ENCODE results near the gene CCDC198. TPM values are rescaled to one million over a fixed set of nuclear protein-coding genes. Genes with fewer than 3 reads are reported as not detected.

Gene CCDC198
- polyA plus RNA-seq, result not detected

- Histone ChIP-seq H3K27me3 (ENCODE audit: control insufficient read depth in 1 of 2, insufficient read depth in 2 of 2, low read length in 2 of 2) (no peaks in the 10 kb centered on the region), H3K4me1 (ENCODE audit: control insufficient read depth in 2 of 2, insufficient read depth in 2 of 2, low read length in 1 of 2) (no peaks in the 10 kb centered on the region), H3K9me3 (ENCODE audit: control insufficient read depth in 2 of 2, insufficient read depth in 1 of 2, low read depth in 1 of 2, low read length in 1 of 2) (no peaks in the 10 kb centered on the region), H3K27ac (ENCODE audit: low read depth in 2 of 2, low read length in 1 of 2) (no peak within 1 kb of the TSS), H3K36me3 (ENCODE audit: control insufficient read depth in 2 of 2, insufficient read depth in 2 of 2, low read length in 1 of 2) (no peaks in the 10 kb centered on the region), H3K4me3 (ENCODE audit: low read depth in 1 of 2, low read length in 2 of 2) (no peak within 1 kb of the TSS)
- 26 to 54% methylated on average over 6 of the region's 6 CpGs for WGBS, 2 donors
Observed at GRCh38 chr14:57493467-57494181, at the start of gene CCDC198. Gene CCDC198, minus strand, starts transcription at chr14:57493857. Its CDS starts 142 bp downstream, at chr14:57493715.

- Histone ChIP-seq H3K27me3 (ENCODE audit: control insufficient read depth in 1 of 2, insufficient read depth in 2 of 2, low read length in 2 of 2) (peaks cover 0 to 2% of the 10 kb centered on the region in 2 donors), H3K27ac (ENCODE audit: low read depth in 2 of 2, low read length in 1 of 2) (no peak overlapping the region), H3K4me3 (ENCODE audit: low read depth in 1 of 2, low read length in 2 of 2) (no peak overlapping the region), H3K36me3 (ENCODE audit: control insufficient read depth in 2 of 2, insufficient read depth in 2 of 2, low read length in 1 of 2) (no peaks in the 10 kb centered on the region), H3K4me1 (ENCODE audit: control insufficient read depth in 2 of 2, insufficient read depth in 2 of 2, low read length in 1 of 2) (no peaks in the 10 kb centered on the region), H3K9me3 (ENCODE audit: control insufficient read depth in 2 of 2, insufficient read depth in 1 of 2, low read depth in 1 of 2, low read length in 1 of 2) (no peaks in the 10 kb centered on the region)
- WGBS, 2 donors, result 76 to 79% methylated on average over 1 of the region's 1 CpG
Observed at GRCh38 chr14:57533214-57533613, 39.6 kb upstream of the CCDC198 start.

GRCh38 chr14:57530571-57530970 lies 36.9 kb upstream of the CCDC198 start:
- Histone ChIP-seq H3K9me3 (ENCODE audit: control insufficient read depth in 2 of 2, insufficient read depth in 1 of 2, low read depth in 1 of 2, low read length in 1 of 2) (peaks cover 0 to 3% of the 10 kb centered on the region in 2 donors), H3K27ac (ENCODE audit: low read depth in 2 of 2, low read length in 1 of 2) (no peak overlapping the region), H3K4me3 (ENCODE audit: low read depth in 1 of 2, low read length in 2 of 2) (no peak overlapping the region), H3K36me3 (ENCODE audit: control insufficient read depth in 2 of 2, insufficient read depth in 2 of 2, low read length in 1 of 2) (no peaks in the 10 kb centered on the region), H3K4me1 (ENCODE audit: control insufficient read depth in 2 of 2, insufficient read depth in 2 of 2, low read length in 1 of 2) (no peaks in the 10 kb centered on the region), H3K27me3 (ENCODE audit: control insufficient read depth in 1 of 2, insufficient read depth in 2 of 2, low read length in 2 of 2) (peaks cover 0 to 2% of the 10 kb centered on the region in 2 donors)

GRCh38 chr14:57526942-57527341 lies 33.3 kb upstream of the CCDC198 start:
- H3K27ac ChIP-seq (ENCODE audit: low read depth in 2 of 2, low read length in 1 of 2), result no peak overlapping the region
- peaks cover 0 to 3% of the 10 kb centered on the region in 2 donors for H3K9me3 ChIP-seq (ENCODE audit: control insufficient read depth in 2 of 2, insufficient read depth in 1 of 2, low read depth in 1 of 2, low read length in 1 of 2)
- no peaks in the 10 kb centered on the region for H3K36me3 ChIP-seq (ENCODE audit: control insufficient read depth in 2 of 2, insufficient read depth in 2 of 2, low read length in 1 of 2)
- 53 to 58% methylated on average over 3 of the region's 3 CpGs for WGBS, 2 donors
- H3K4me3 ChIP-seq (ENCODE audit: low read depth in 1 of 2, low read length in 2 of 2), result no peak overlapping the region
- no peaks in the 10 kb centered on the region for H3K4me1 ChIP-seq (ENCODE audit: control insufficient read depth in 2 of 2, insufficient read depth in 2 of 2, low read length in 1 of 2)
- H3K27me3 ChIP-seq (ENCODE audit: control insufficient read depth in 1 of 2, insufficient read depth in 2 of 2, low read length in 2 of 2), result no peaks in the 10 kb centered on the region

GRCh38 chr14:57519043-57519442 lies 25.4 kb upstream of the CCDC198 start:
- no peaks in the 10 kb centered on the region for H3K4me1 ChIP-seq (ENCODE audit: control insufficient read depth in 2 of 2, insufficient read depth in 2 of 2, low read length in 1 of 2)
- no peak overlapping the region for H3K4me3 ChIP-seq (ENCODE audit: low read depth in 1 of 2, low read length in 2 of 2)
- no peaks in the 10 kb centered on the region for H3K27me3 ChIP-seq (ENCODE audit: control insufficient read depth in 1 of 2, insufficient read depth in 2 of 2, low read length in 2 of 2)
- H3K9me3 ChIP-seq (ENCODE audit: control insufficient read depth in 2 of 2, insufficient read depth in 1 of 2, low read depth in 1 of 2, low read length in 1 of 2), result peaks cover 0 to 3% of the 10 kb centered on the region in 2 donors
- H3K36me3 ChIP-seq (ENCODE audit: control insufficient read depth in 2 of 2, insufficient read depth in 2 of 2, low read length in 1 of 2), result no peaks in the 10 kb centered on the region
- no peak overlapping the region for H3K27ac ChIP-seq (ENCODE audit: low read depth in 2 of 2, low read length in 1 of 2)

- H3K27ac ChIP-seq (ENCODE audit: low read depth in 2 of 2, low read length in 1 of 2), result no peak overlapping the region
- H3K27me3 ChIP-seq (ENCODE audit: control insufficient read depth in 1 of 2, insufficient read depth in 2 of 2, low read length in 2 of 2), result no peaks in the 10 kb centered on the region
- H3K36me3 ChIP-seq (ENCODE audit: control insufficient read depth in 2 of 2, insufficient read depth in 2 of 2, low read length in 1 of 2), result no peaks in the 10 kb centered on the region
- no peak overlapping the region for H3K4me3 ChIP-seq (ENCODE audit: low read depth in 1 of 2, low read length in 2 of 2)
- 38 to 39% methylated on average over 3 of the region's 3 CpGs for WGBS, 2 donors
- no peaks in the 10 kb centered on the region for H3K9me3 ChIP-seq (ENCODE audit: control insufficient read depth in 2 of 2, insufficient read depth in 1 of 2, low read depth in 1 of 2, low read length in 1 of 2)
- no peaks in the 10 kb centered on the region for H3K4me1 ChIP-seq (ENCODE audit: control insufficient read depth in 2 of 2, insufficient read depth in 2 of 2, low read length in 1 of 2)
Observed at GRCh38 chr14:57512220-57512619, 18.6 kb upstream of the CCDC198 start.

- H3K27me3 ChIP-seq (ENCODE audit: control insufficient read depth in 1 of 2, insufficient read depth in 2 of 2, low read length in 2 of 2), result no peaks in the 10 kb centered on the region
- no peak overlapping the region for H3K27ac ChIP-seq (ENCODE audit: low read depth in 2 of 2, low read length in 1 of 2)
- H3K36me3 ChIP-seq (ENCODE audit: control insufficient read depth in 2 of 2, insufficient read depth in 2 of 2, low read length in 1 of 2), result no peaks in the 10 kb centered on the region
- H3K4me1 ChIP-seq (ENCODE audit: control insufficient read depth in 2 of 2, insufficient read depth in 2 of 2, low read length in 1 of 2), result no peaks in the 10 kb centered on the region
- 89 to 91% methylated on average over 2 of the region's 2 CpGs for WGBS, 2 donors
- no peaks in the 10 kb centered on the region for H3K9me3 ChIP-seq (ENCODE audit: control insufficient read depth in 2 of 2, insufficient read depth in 1 of 2, low read depth in 1 of 2, low read length in 1 of 2)
- H3K4me3 ChIP-seq (ENCODE audit: low read depth in 1 of 2, low read length in 2 of 2), result no peak overlapping the region
Observed at GRCh38 chr14:57508756-57509155, 15.1 kb upstream of the CCDC198 start.

GRCh38 chr14:57502586-57503254 lies 9.1 kb upstream of the CCDC198 start:
- WGBS, 2 donors, result 76 to 78% methylated on average over 8 of the region's 8 CpGs
- H3K27ac ChIP-seq (ENCODE audit: low read depth in 2 of 2, low read length in 1 of 2), result no peak overlapping the region

GRCh38 chr14:57501039-57501557 lies 7.4 kb upstream of the CCDC198 start:
- WGBS, 2 donors, result 28 to 37% methylated on average over 2 of the region's 2 CpGs
- Histone ChIP-seq H3K9me3 (ENCODE audit: control insufficient read depth in 2 of 2, insufficient read depth in 1 of 2, low read depth in 1 of 2, low read length in 1 of 2) (no peaks in the 10 kb centered on the region), H3K27ac (ENCODE audit: low read depth in 2 of 2, low read length in 1 of 2) (no peak overlapping the region), H3K4me1 (ENCODE audit: control insufficient read depth in 2 of 2, insufficient read depth in 2 of 2, low read length in 1 of 2) (peaks cover 0 to 4% of the 10 kb centered on the region in 2 donors), H3K36me3 (ENCODE audit: control insufficient read depth in 2 of 2, insufficient read depth in 2 of 2, low read length in 1 of 2) (no peaks in the 10 kb centered on the region), H3K27me3 (ENCODE audit: control insufficient read depth in 1 of 2, insufficient read depth in 2 of 2, low read length in 2 of 2) (no peaks in the 10 kb centered on the region), H3K4me3 (ENCODE audit: low read depth in 1 of 2, low read length in 2 of 2) (no peak overlapping the region)

More at GRCh38 chr14:57502586-57503254, 9.1 kb upstream of the CCDC198 start:
- Histone ChIP-seq H3K4me1 (ENCODE audit: control insufficient read depth in 2 of 2, insufficient read depth in 2 of 2, low read length in 1 of 2) (peaks cover 0 to 4% of the 10 kb centered on the region in 2 donors), H3K27me3 (ENCODE audit: control insufficient read depth in 1 of 2, insufficient read depth in 2 of 2, low read length in 2 of 2) (no peaks in the 10 kb centered on the region), H3K36me3 (ENCODE audit: control insufficient read depth in 2 of 2, insufficient read depth in 2 of 2, low read length in 1 of 2) (no peaks in the 10 kb centered on the region), H3K4me3 (ENCODE audit: low read depth in 1 of 2, low read length in 2 of 2) (no peak overlapping the region), H3K9me3 (ENCODE audit: control insufficient read depth in 2 of 2, insufficient read depth in 1 of 2, low read depth in 1 of 2, low read length in 1 of 2) (no peaks in the 10 kb centered on the region)

All from esophagus (tissue), 2 donors.